Right atrium auricular region (tissue), 2 donors: ENCODE data around the gene UBASH3B. TPM values are rescaled to one million over a fixed set of nuclear protein-coding genes. Genes with fewer than 3 reads are reported as not detected.
"Not testable (repeated sequence)": the region's sequence is repeated elsewhere in the genome, so short reads cannot be mapped to it uniquely, and the experiment has no call there.

Source experiments
- DNase-seq: peaks from one replicate; pipeline ENCODE4 v3.0.0-alpha.2; 2019; ENCODE audit warnings: low spot score
- H3K27ac ChIP-seq, 2 donors: fragments of 200-600 bp; sonication (generic); 1 replicate in 1 of 2; 2 replicates in 1 of 2; pipeline ENCODE4 v1.5.1; 2016 to 2019
- H3K27me3 ChIP-seq, 2 donors: fragments of 200-600 bp; sonication (generic); one replicate each; pipeline versions ENCODE4 v1.5.1 to v1.6.0; 2017 to 2019
- H3K36me3 ChIP-seq: fragments of 200-600 bp; sonication (generic); one replicate; pipeline ENCODE4 v1.5.1; 2016
- H3K4me1 ChIP-seq, 2 donors: fragments of 200-600 bp; sonication (generic); one replicate each; pipeline versions ENCODE4 v1.5.1 to v1.6.0; 2017 to 2019
- H3K4me3 ChIP-seq, 2 donors: fragments of 200-600 bp; sonication (generic); 1 replicate in 1 of 2; 2 replicates in 1 of 2; pipeline ENCODE4 v1.5.1; 2017 to 2019; ENCODE audit warnings: mild to moderate bottlenecking in 1 of 2, moderate library complexity in 1 of 2
- H3K9me3 ChIP-seq, 2 donors: fragments of 200-600 bp; sonication (generic); one replicate each; pipeline ENCODE4 v1.5.1; 2019
- CTCF ChIP-seq, 2 donors: fragments of 200-600 bp; sonication (generic); IDR thresholded peaks; one replicate each; pipeline ENCODE4 v1.5.1; 2019; ENCODE audit warnings: antibody characterized with exemption in 2 of 2
- total RNA-seq, 2 donors: library from RNA; depleted of rRNA; stranded (reverse); fragments of >200 nt; gene quantifications; one replicate each; pipeline ENCODE4 v1.1.0, GENCODE V29; 2016

UBASH3B gene
- total RNA-seq = 1 to 10 TPM; 1.7 to 1.8 TPM

DNA sequence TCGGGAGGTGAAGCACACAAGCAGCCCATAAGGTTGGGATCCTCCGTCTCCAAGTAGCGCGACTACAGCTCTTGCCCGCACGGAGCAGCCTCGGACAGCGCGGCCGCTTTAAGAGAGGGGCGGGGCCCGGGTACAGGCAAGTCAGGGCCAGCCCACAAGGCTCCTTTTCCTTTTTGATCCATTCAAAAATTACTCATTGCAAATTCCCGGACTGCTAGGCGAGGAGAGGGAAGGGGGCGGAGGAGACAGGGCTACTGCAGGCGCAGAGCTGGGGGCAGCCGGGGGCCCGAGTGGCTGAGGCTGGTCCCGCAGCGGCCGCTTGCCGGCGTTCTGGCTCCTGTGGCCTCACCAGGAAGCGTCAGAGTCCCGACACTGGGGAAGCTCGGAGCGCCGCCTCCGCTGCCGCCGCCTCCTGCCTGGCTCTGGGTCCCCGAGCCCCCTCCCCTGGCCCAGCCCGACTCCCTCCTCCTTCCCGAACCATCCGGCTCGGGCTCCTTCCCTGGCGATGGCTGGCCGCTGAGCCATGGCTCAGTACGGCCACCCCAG, at the start of gene UBASH3B:
Gene UBASH3B, plus strand, starts transcription at position 196 of the 546 bp plus-strand sequence. Its CDS starts 328 bp downstream, at position 524.
- DNase-seq = peak; percentile 82
- no peak for TF ChIP-seq CTCF (IDR thresholded peaks at IDR 0.05)
- H3K4me3 ChIP-seq = peak within 1 kb of the TSS; percentile 70 to 76
- H3K27ac ChIP-seq = peak within 1 kb of the TSS; percentile 84 to 92
- peaks cover 0 to 17% of the 10 kb centered on the region in 2 donors for H3K4me1 ChIP-seq
- H3K36me3 ChIP-seq = no peaks in the 10 kb centered on the region
- no peaks in the 10 kb centered on the region for H3K27me3 ChIP-seq
- no peaks in the 10 kb centered on the region for H3K9me3 ChIP-seq

DNA sequence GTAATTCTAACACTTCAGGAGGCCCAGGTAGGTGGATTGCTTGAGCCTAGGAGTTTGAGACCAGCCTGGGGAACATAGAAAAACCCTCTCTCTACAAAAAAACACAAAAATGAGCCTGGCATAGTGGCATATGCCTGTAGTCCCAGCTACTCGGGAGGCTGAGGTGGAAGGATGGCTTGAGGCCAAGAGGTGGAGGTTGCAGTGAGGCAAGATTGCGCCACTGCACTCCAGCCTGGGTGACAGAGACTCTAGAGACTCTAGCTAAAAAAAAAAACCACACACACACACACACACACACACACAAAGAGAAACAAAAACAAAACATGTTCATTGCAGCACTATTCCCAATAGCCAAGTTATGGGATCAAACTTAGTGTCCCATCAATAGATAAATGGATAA, 48.4 kb upstream of the UBASH3B start:
- not testable (repeated sequence) for H3K9me3 ChIP-seq, H3K4me3 ChIP-seq, DNase-seq, H3K27me3 ChIP-seq, H3K4me1 ChIP-seq, H3K27ac ChIP-seq, H3K36me3 ChIP-seq

DNA sequence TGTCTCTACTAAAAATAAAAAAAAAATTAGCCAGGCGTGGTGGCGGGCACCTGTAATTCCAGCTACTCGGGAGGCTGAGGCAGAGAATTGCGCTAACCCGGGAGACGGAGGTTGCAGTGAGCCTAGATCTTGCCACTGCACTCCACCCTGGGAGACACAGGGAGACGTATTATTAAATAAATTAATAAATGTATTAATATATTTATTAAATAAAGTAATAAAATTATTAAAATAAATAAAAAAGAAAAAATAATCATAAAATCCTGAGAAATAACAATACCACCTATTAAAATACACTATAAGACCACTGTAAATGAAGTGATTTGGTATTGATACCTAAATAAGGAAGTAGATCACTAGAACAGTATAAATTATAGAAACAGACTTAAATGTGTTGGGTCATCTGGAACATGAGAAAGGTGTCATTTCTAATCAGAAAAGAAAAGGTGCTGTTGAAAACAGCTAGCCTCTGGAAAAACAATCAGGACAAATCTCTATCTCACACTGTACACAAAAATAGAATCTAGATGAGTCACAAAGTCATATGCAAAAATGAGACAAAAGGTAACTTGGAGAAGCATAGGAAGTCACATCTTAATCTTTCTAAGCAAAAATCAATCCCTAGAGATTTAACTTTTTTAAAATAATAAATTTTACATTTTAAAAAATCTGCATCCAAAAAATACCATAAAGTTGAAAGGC, 43.2 kb upstream of the UBASH3B start:
- Histone ChIP-seq H3K4me3 (no peak overlapping the region), H3K27me3 (no peaks in the 10 kb centered on the region), H3K9me3 (no peaks in the 10 kb centered on the region), H3K27ac (no peak overlapping the region), H3K4me1 (no peaks in the 10 kb centered on the region), H3K36me3 (no peaks in the 10 kb centered on the region)
- TF ChIP-seq CTCF (IDR thresholded peaks at IDR 0.05) = no peak
- no peak for DNase-seq

DNA sequence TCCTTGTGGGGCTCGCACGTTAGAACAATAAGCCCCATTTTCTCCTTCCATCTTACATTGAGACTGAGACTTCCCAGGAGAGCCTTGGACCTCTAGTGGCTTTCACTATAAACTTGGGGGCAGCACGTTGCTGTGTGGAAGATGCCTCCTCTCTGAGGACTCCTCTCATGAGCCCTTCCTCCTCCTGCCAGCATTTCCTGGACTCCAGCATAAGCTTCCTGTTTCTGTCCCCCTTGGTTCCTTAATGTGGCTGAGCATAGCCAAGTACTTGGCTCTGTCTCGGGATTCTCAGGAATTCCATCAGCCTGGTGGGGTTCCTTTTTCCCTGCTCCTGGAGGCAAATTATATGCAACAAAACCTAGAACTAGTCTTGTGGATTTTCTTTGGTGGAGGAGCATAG, 38.8 kb upstream of the UBASH3B start:
- no peak overlapping the region for H3K27ac ChIP-seq
- H3K4me1 ChIP-seq = no peaks in the 10 kb centered on the region
- H3K36me3 ChIP-seq = no peaks in the 10 kb centered on the region
- DNase-seq = no peak
- no peaks in the 10 kb centered on the region for H3K27me3 ChIP-seq
- no peak for TF ChIP-seq CTCF (IDR thresholded peaks at IDR 0.05)
- H3K4me3 ChIP-seq = no peak overlapping the region
- peaks cover 0 to 7% of the 10 kb centered on the region in 2 donors for H3K9me3 ChIP-seq

- no peak for DNase-seq
- peaks cover 0 to 7% of the 10 kb centered on the region in 2 donors for H3K9me3 ChIP-seq
- no peaks in the 10 kb centered on the region for H3K27me3 ChIP-seq
- TF ChIP-seq CTCF (IDR thresholded peaks at IDR 0.05) = no peak
- no peaks in the 10 kb centered on the region for H3K4me1 ChIP-seq
- no peaks in the 10 kb centered on the region for H3K36me3 ChIP-seq
- H3K27ac ChIP-seq = no peak overlapping the region
- H3K4me3 ChIP-seq = no peak overlapping the region
These were observed 38.2 kb upstream of the UBASH3B start for GRCh38 chr11:122617297-122617696.

- H3K27ac ChIP-seq = no peak overlapping the region
- H3K4me1 ChIP-seq = no peaks in the 10 kb centered on the region
- H3K9me3 ChIP-seq = peaks cover 0 to 7% of the 10 kb centered on the region in 2 donors
- H3K36me3 ChIP-seq = no peaks in the 10 kb centered on the region
- TF ChIP-seq CTCF (IDR thresholded peaks at IDR 0.05) = no peak
- DNase-seq = no peak
- no peaks in the 10 kb centered on the region for H3K27me3 ChIP-seq
- H3K4me3 ChIP-seq = no peak overlapping the region
These were observed 37.6 kb upstream of the UBASH3B start for GRCh38 chr11:122617926-122618325.
